Stimulated activated CD8-positive, alpha-beta memory T cell treated with anti-CD3 and anti-CD28 coated beads, Interleukin-4, amount 100 ng/mL, for 48 hours (primary cell): ENCODE measurements around the gene PRKCE.

Source experiments
- DNase-seq: peaks from one replicate; pipeline ENCODE4 v3.0.0-alpha.2; 2020

PRKCE gene

DNA sequence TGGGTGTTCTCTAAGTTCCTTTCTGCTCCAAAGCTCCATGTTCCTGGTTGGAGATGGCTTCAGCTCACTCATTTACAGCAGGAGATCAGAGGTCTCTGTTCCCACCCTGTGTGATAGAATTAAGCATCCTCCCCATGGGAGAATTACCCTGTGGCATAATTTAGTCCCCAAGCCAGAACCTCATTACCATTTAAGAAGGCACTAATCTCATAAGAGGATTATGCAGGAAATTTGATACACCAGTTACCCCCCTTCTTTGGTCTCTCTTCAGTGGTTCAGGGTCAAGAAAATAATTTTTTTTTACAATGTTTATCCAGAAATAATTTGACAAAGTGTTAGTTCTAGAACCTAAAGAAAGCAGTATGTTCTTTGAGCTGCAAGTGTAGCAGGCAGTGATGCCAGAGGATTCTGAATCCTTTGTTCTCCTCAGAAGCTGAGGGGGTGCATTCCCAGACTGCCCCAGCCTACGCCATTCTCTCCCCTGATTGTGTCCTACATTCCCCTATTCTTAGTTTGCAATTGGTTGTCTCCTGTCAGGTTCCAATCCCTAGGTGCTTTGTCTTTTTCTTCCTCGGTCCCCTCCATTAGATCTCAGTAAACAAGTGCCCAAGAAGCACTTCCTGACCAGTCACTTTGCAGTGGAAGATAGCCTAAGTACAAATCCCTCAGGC lies 163.6 kb downstream of the PRKCE start:
- DNase-seq = no peak

DNA sequence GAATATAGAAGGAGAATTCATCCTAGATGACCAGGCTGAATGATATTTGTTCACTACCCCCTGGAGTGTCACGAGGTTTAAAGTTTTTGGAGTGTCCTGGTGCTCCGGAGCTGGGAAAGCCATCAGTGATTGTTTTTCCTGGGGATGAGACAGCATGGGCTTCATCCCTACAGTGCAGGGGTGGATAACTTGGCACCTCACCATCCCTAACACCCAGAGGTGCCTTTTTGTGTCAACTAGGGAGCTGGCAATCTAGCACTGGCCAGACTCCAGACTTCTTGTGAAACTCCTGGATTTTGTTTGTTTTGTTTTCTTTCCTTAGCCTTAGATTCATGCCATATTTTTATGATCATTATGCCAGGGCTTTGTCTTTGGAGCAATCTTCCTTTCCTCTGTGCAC lies 164.8 kb downstream of the PRKCE start:
- DNase-seq = no peak

DNA sequence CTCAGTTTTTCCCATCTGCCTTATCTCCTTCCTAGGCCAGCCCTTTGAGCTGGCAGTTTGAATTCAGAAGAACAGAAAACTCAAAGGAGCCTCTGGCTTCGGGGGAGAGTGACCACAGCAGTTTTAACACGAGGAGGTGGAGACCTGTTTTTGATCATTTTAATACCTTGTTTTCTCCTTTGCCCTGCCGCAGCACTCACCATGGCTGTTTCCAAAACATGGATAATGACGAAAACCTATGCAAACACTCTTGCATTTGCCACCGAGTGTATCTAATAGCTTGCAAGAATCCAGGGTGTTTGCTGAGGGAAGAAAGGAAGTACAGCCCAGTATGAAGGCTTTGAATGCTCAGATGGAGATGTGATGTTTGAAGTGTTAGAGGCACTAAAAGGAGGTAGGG lies 167.1 kb downstream of the PRKCE start:
- DNase-seq = no peak

DNA sequence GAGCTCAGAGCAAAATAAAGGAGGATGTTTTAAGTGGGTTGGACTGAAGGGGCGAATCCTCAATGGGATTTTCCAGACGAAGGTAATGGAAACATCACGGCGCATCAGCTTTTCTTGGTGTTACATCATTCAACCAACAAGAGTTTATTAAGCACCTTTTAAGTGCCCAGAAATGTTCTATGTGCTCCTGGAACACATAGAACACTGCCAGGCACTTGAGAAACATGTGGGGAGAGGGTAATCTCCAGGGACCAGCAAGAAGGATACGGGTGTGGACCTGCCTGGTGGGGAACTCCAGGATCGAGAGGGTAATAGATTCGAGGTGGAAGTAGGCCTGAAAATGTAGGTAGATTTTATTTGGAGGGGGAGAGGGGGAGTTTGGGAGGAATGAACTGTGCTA lies 168.6 kb downstream of the PRKCE start:
- DNase-seq = no peak

DNA sequence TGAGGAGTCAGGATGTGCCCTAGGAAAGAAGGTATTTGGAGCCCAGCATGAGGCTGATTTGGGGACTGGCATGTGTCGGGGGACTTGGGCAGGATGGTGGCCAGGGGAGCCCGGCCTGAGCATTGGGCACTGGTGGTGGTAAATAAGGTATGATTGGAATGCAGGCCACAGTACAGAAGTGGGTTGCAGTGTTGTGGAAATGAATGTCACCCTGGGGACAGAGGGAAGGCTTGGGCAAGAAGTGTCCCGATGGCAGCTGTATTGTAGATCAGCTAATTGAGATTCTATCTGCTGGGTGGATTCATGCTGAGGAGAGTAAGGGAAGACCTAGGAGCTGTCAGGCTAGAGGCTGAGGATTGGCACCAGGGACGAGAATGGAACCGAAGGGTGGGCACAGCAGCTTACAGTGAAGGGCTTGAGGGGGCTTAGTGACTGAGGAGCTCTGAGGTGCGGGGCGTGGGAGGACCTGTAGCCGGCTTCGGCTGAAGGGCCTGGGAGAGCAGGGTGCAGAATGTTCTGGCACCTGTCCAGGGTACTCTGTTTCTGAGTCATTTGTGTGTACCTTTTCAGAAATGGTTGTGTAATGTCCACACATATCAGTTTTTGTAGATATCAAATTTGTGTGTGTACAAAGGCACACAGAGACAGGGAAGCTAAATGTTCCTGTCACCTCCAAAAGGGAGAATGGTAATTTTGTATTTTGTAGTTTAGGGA lies 170.2 kb downstream of the PRKCE start:
- DNase-seq = no peak

DNA sequence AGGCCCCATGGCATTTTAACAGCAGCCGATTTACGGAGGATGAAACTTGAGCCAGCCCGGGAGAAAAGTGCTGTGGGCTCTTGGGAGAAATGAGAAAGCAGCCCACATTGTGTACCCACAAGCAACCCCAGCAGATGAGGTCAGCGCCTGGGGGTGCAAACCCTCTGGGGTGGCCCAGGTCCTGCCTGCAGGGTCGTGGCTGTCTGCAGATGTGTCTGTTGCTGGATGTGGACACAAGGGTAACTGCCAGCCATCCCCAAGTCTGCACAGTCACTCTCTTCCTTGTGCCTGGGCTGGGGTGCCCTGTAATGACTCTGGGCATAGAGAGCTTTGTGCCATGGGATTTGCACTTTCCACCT lies 170.8 kb downstream of the PRKCE start:
- DNase-seq = no peak

DNA sequence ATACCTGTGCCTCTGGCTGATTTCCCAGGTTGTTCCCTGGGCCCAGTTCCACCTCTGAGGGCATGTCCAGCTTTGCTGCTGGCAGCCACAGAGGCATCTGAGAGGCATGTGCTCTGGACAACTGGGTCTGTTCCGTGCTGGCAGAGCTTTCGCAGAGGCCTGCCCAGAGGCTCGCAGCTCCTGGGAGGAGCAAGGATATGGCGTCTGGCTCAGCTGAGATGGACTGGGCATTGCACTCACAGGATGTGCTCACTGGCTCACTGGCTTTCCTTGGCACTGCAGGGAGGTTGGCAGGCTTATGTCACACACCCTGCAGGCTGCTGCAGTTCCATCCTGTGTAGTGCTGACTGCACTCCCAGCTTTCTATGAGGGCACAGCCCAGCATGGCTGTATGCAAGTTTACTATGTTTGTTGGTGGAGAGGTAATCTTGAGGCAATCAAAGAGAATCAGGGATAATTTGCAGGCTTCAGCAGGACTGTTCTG lies 172.3 kb downstream of the PRKCE start:
- no peak for DNase-seq

DNA sequence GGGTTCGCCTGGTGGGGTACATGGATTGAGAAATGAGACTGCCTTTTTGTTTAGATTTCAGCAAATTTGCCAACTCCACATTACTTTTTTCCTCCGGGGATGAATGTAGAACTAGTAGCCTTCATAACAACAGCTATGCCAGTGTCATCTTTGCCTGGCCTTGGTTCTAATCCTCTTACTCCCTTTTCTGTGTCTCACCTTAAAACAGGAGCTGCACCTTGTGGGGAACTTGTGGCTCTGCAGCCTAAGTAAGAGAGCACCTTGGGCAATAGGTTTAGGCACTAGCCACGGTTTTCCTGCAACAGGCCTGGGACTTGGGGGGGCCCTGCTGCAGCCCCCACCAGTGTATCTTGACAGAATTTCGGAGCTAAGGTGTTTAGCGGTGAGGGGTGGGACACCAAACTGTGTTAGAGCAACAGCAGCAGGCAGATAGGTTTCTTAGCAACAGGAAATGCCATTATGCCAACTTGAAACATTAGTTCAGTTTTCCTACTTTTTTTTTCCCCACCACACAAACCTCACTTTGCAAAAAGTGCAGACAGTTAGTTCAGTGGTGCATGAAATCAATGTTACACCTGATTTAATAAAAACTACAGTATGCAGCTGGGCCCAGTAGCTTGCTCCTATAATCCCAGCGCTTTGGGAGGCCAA lies 173.7 kb downstream of the PRKCE start:
- DNase-seq = no peak

DNA sequence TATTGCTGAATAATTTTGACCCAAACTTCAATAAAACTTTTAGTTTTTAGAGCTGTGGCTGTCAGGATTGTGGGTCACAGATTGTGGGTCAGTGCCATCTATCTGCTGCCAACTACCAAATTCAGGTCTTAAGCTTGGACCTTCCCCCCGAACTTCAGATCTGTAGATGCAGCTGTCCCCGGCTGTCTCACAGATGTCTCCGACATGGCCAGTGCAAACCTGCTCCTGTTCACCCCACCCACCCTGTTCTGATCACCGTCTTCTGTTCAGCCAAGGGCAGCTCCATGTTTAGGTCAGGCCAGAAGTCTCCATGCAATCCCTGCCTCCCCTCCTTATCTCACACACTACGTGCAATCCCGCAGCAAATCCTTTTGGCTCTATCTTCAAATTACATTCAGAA lies 175.0 kb downstream of the PRKCE start:
- no peak for DNase-seq

DNA sequence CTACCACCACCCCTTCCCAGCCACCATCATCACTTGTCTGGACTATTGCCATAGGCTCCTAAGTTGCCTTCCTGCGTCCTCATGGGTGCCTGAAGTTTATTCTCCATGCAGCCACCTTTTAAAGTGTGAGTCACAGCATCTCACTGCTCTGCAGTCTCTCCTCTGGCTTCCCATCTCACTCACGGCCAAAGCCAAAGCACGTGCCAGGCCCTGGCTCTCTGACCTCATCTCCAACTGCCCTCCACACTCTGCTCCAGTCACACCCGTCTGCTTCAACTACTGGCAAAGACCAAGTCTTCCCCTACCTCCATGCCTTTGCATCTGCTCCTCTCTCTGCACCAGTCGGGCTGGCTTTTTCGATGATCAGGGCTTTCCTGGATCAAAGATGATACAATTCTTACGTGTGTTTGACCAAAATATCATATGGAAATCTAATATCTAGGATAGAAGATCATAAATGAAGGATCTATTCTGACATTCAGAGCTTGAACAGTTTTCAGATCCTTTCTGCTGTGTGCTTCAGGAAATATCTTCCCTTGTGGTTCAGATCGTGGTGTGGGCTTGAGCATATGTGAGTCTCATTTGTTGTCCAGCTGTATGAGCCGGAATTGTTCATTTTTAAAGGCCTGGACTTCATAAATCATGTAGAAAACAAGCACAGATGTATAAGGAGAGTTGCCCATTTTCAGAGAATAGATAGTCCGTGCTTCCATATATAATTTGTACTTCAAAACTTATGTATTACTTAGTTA lies 175.6 kb downstream of the PRKCE start:
- no peak for DNase-seq

DNA sequence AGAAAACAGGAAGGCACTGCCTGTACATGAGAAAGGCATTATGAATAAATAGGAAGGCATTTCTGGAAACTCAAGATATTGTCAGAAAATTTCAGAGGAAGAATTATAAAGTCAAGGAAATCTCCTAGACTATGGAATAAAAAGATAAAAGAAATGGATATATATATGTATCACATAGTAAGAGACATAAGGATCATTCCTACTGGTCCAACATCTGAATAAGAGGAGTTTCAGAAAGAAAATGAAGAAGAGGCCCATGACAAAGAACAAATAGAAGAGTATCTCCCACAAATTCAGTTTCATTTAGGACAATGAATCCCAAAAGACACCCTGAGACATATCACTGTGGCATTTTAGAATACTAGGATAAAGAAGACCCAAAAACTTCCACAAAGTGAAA lies 178.8 kb downstream of the PRKCE start:
- DNase-seq = no peak

DNA sequence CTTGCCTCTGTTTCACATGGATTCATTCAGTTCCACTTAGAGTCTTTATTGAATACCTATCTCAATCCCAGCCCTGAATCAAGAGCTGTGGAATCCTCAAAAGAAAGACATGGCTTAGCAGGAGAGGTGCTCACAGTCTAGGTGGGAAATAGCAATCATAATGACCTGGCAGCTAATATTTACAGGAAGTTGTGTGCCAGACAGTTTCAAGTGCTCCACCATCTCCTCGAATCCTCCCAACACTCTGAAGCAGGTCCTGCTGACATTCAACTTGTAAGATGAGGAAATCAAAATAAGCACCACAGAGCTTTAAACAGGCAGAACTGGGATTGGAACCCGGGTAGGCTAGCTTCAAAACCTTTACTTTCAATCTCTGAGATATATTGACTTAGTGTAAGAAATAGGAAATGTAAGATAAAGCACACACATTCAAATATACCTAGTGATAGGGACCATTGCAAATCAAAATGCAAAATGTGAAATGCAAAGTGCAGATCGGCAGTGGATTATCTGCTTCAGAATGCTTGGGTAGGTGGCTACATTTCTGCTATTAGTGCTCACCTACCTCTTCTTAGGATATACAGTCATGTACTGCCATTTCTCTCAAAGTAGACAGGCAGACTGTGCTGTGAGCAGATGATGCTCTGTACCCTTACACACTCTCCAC lies 182.0 kb downstream of the PRKCE start:
- DNase-seq = no peak

DNA sequence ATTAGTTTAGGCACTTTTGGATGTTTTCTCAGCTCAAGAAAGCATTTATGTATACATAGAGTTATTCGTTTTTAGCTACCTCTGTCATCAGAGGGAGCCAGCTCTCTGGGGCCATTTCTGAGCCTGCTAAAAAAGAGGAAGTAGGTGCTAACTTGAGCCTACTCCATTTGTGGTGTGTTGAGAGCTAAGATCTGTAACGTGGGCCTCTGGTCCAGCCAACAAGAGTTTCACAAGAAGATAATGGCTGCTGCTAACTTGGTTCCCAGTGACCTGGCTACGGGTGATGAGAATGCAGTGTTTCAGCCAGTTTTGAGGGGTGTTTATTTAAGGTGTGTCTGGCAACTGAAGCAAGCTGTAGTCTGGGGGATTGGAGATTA lies 182.5 kb downstream of the PRKCE start:
- no peak for DNase-seq

DNA sequence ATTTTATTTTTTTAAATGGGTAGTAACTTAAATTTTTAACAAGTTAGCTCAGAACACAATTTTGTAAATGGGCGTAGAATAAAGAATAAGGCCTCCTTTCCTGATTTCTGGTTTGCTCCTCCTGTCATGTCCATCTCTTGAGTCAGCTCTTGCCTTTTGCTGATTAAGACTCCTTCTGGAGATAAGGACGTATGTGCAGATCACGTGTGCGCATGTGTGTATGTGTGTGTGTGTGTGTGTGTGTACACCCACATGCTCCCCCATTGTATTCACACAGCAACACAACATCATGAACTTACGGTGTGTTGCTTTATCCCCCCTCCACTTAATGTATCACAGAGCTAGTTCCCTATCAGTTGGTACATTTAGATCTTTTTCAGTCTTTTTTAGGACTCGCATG lies 182.9 kb downstream of the PRKCE start:
- DNase-seq = no peak

DNA sequence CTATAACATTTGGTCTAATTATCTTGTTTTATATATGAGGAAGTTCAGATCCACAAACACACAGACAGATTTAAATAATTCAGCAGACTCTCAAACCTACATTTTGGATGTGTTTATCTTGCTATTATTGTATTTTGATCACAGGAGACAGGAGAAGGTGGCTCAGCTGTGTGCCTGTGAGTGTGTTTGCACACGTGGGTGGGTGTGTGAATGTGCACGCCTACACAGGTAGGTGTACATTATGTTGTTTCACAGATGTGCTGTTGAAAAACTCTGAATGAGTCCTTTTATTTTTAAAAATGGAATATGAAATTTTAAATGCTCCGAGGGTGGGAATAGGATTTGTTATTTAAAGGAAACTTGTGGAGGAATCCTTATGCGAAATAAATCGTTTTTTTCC lies 183.4 kb downstream of the PRKCE start:
- no peak for DNase-seq

DNA sequence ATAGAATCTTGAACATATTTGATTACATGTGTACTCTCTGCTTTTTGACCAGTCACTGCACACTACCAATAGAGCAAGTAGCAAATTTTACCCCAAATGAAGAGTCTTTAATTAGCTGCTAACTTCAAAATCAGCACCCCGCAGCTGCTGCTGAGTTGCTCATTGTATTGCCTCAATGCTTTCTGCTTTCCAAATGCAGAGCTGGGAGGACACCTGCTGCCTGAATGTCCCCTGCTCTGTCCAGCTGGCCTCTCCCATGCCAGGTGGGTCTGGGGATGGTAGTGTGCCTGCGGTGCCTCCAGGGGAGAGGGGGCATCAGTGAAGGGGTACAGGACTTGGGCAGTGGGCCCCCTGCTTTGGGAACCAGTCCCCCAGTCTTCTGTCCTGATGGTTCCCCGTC lies 184.8 kb downstream of the PRKCE start:
- no peak for DNase-seq

DNA sequence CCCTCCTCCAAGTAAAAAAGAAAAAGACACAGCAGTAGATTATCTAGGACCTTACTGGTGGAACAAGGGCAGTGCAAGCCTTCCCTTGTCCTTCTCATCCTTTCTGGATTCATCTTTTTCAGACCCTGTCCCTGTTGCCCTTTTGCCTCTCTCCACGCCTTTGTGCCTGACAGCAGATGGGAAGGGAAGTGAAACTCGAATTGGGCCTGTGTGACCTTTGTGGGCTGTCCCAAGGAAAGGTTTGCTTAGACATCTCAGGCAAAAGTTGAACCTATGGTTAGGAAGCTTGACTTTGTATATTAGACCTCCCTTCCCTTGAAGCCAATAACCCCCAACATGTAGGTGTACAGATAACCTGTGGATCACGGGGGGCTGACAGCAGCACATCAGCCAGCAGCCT lies 185.3 kb downstream of the PRKCE start:
- no peak for DNase-seq

DNA sequence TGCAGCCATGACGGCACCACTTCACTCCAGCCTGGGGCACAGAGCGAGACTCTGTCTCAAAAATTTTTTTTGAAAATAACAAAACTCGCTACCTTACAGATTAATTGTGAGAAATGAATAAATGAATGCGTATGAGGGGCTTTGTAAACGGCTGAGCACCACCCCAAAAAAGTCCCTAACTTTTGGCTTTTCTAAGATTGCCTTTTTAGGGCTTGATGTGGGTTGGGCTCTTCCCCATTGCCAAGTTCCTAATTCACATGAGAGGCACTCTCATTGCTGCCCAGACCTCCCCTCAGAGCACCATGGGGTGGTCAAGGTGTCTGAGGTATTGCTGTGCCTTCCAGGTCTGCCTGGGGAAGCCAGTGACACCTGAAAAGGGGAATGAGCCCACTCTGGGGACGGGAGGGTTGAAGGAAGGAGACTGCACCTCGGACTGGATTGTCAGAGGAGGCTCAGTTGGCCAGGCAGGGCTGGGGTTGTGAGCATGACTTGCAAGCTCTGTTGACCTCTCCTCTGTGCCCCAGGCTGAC lies 186.4 kb downstream of the PRKCE start:
- DNase-seq = no peak

DNA sequence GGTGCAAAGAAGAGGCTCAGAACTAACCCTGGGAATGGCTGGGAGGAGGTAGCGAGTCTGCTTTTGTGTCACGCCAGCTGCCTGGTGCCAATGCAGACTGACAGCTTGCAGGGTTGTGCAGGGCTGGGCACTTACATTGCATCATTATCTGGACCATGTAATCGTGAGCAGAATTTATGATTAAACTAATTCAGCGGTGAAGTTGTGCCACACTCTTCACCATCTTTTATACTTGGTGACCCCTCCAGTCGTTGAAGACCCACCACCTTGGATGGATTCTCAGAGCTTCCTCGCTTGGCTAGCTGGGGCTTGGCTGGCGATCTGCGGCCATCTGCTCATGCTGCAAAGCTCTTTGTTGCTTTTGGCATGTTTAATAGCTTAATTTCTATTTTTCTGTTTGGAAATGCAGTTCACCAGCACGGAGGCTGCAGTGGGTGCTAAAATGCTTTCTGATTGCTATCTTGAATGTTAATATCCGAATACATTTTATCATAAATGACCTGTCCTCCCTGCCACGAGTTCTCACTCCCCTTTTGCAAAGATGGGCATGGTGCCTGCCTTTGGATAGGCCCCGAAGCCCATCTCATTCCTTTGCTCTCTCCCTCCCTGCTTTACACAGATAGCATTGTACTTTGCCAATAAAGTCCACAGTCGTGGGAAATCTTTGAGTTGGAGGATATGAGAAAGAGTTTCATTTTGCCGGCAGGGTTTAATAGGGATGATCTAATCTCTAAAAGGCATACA lies 188.2 kb downstream of the PRKCE start:
- DNase-seq = no peak

DNA sequence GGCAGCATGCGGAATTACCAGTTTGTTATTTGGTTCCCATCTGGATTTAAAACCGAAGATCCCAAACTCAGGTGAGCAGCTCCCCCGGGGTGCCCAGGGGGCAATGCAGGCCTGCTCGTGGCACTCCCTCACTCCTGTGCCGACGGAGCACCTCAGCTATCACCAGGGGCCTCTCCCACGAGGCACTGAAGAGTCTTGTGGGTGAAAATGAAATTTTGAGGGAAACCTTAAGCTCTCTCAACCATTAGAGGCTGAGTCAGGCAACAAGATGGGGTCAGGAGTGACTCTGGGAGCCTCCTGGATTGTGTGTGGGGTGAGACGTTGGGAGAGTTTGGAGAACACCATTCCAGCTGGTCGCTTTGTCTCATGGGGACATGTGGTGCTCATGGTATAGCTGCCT lies 189.0 kb downstream of the PRKCE start:
- DNase-seq = no peak

DNA sequence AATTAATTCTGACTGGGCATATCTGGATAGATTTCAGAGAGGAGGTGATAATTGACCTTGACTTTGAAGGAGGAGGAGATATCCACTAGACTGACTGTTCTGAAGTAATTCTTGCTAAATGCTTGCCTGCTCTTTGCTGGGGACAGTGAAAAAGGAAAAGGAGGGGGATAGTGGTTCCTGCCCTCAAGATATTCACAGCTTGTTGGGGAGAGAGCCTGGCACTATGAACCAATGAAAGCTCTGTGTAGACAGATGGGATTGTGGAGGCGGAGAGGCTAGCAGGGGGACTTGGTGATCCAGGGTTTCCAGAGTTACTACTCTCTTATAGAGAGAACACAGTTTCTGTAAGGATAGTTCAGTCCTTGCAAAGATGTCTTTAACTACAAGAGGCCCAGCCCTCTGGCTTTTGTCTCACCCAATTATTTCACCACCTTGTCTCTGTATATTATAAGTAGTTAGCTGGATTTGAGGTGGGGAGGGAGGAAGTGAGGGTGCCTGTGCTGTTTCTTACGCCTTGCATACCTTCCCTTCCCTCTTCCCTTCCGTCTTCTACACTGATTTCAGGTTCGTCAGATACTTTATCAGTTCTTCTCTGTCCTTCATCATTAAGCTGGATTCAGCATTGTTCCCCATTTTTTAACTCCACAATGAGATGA lies 190.4 kb downstream of the PRKCE start:
- no peak for DNase-seq

DNA sequence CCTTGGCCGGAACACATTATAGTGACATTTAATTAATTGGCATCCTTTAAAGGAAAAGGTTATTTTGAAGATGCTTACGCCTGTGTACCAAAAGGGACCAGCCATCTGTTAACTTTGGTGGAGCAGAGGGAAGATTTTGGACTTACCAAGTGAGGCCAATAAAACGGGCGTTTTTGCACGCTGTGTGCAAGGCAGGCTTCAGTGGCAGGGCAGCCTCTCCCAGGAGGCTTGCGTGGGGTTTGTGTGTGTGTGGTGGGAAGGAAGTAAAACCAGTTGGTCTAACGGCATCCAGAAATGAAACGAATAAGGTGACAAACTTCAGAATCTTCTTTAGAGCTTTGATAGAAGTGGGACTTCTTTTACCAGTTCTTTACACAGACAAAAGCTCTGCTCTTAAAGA lies 191.7 kb downstream of the PRKCE start:
- no peak for DNase-seq
